Kidney epithelial cell (primary cell): Measurements from ENCODE around the gene MTHFD1L. TPM values are rescaled to one million over a fixed set of nuclear protein-coding genes. Genes with fewer than 3 reads are reported as not detected.
"Not testable (repeated sequence)": the region's sequence is repeated elsewhere in the genome, so short reads cannot be mapped to it uniquely, and the experiment has no call there.

Experiments
- DNase-seq: peaks from one replicate; pipeline ENCODE4 v3.0.0-alpha.2; 2010; ENCODE audit warnings: low read depth
- H3K27me3 ChIP-seq: 2 replicates; pipeline ENCODE4 v1.6.0; 2011; ENCODE audit warnings: low read length; ENCODE audit not compliant: control insufficient read depth, insufficient read depth
- H3K36me3 ChIP-seq: 2 replicates; pipeline ENCODE4 v1.5.1; 2011; ENCODE audit warnings: low read length; ENCODE audit not compliant: control insufficient read depth, insufficient read depth
- H3K4me3 ChIP-seq: 2 replicates; pipeline ENCODE4 v1.5.1; 2011; ENCODE audit warnings: low read depth, mild to moderate bottlenecking, control low read depth, low read length
- CTCF ChIP-seq: IDR thresholded peaks from 2 replicates; pipeline ENCODE4 v1.5.1; 2011; ENCODE audit warnings: mild to moderate bottlenecking, moderate library complexity, low read length, control low read depth, inconsistent platforms; ENCODE audit not compliant: insufficient read depth, poor library complexity, severe bottlenecking
- total RNA-seq: library from RNA; depleted of rRNA; stranded (reverse); fragments of >200 nt; gene quantifications from 2 replicates; pipeline ENCODE4 v1.2.3, GENCODE V29; 2015

MTHFD1L gene
- total RNA-seq, 1 donor from 2014 or later, result 116 TPM

- no peaks in the 10 kb centered on the region for H3K36me3 ChIP-seq
- no peak for TF ChIP-seq CTCF
- no peaks in the 10 kb centered on the region for H3K27me3 ChIP-seq
- no peak overlapping the region for H3K4me3 ChIP-seq
- peak; percentile 96 for DNase-seq
Observed at GRCh38 chr6:151044465-151045441, 179.3 kb downstream of the MTHFD1L start.

- not testable (repeated sequence) for H3K4me3 ChIP-seq, DNase-seq, H3K27me3 ChIP-seq, H3K36me3 ChIP-seq
Observed at GRCh38 chr6:151045511-151046222, 180.2 kb downstream of the MTHFD1L start.

- no peak for TF ChIP-seq CTCF
- Histone ChIP-seq H3K4me3 (no peak overlapping the region), H3K36me3 (no peaks in the 10 kb centered on the region), H3K27me3 (no peaks in the 10 kb centered on the region)
- no peak for DNase-seq
Observed at GRCh38 chr6:151051164-151051563, 185.7 kb downstream of the MTHFD1L start.

GRCh38 chr6:151052021-151052646 lies 186.6 kb downstream of the MTHFD1L start:
- DNase-seq, result no peak

GRCh38 chr6:151054306-151054705 lies 188.8 kb downstream of the MTHFD1L start:
- no peaks in the 10 kb centered on the region for H3K27me3 ChIP-seq
- no peaks in the 10 kb centered on the region for H3K36me3 ChIP-seq
- no peak for DNase-seq
- TF ChIP-seq CTCF, result no peak
- no peak overlapping the region for H3K4me3 ChIP-seq

More at GRCh38 chr6:151052021-151052646, 186.6 kb downstream of the MTHFD1L start:
- H3K36me3 ChIP-seq, result no peaks in the 10 kb centered on the region
- TF ChIP-seq CTCF, result peak; percentile 7
- H3K27me3 ChIP-seq, result no peaks in the 10 kb centered on the region
- no peak overlapping the region for H3K4me3 ChIP-seq
